HEK293T (cell line): ENCODE data around the gene SREBF2.

Source experiments
- FOXA1 ChIP-seq: fragments of 450-650 bp; IDR thresholded peaks from 2 replicates; pipeline ENCODE4 v1.6.1; 2016; ENCODE audit warnings: mild to moderate bottlenecking
- FOXM1 ChIP-seq: fragments of 450-650 bp; IDR thresholded peaks from 2 replicates; pipeline ENCODE4 v1.6.1; 2017; ENCODE audit warnings: mild to moderate bottlenecking, borderline replicate concordance
- L3MBTL2 ChIP-seq: fragments of 450-650 bp; conservative IDR thresholded peaks from 2 replicates; pipeline ENCODE4 v1.6.1; 2016; ENCODE audit warnings: mild to moderate bottlenecking
- LEF1 ChIP-seq: fragments of 450-650 bp; IDR thresholded peaks from 2 replicates; pipeline ENCODE4 v1.6.1; 2017; ENCODE audit warnings: mild to moderate bottlenecking, borderline replicate concordance
- NFRKB ChIP-seq: fragments of 450-650 bp; IDR thresholded peaks from 2 replicates; pipeline ENCODE4 v1.6.1; 2016; ENCODE audit warnings: mild to moderate bottlenecking, moderate library complexity
- SP1 ChIP-seq: fragments of 450-650 bp; IDR thresholded peaks from 2 replicates; pipeline ENCODE4 v1.6.1; 2017
- SUZ12 ChIP-seq: fragments of 450-650 bp; IDR thresholded peaks from 2 replicates; pipeline ENCODE4 v1.6.1; 2016; ENCODE audit warnings: mild to moderate bottlenecking

DNA sequence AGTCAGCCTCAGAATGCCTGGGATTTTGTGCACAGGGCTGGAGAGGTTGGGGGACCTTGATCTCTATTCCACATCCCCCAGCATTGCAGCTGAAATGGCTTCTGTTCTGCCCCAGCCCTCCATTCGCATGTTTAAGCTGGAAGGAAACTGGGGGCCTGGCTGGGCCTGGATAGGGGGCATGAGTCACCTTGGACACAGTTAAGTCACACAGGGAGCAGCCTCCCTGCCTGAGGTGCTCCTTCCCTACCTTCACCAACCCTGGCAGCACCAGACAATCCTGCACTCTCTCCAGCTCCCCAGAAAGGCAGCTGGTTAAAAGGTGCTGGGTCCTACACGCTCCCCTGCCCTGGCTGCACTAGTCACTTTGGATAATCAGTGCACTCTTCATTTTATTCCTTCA lies 119.8 kb downstream of the SREBF2 start:
- no peak for TF ChIP-seq NFRKB
- TF ChIP-seq FOXA1: no peak
- no peak for TF ChIP-seq SUZ12
- no peak for TF ChIP-seq LEF1
- TF ChIP-seq FOXM1: no peak
- no peak for TF ChIP-seq L3MBTL2
- no peak for TF ChIP-seq SP1
